Left cardiac atrium (tissue), 4 donors: ENCODE results near the gene SLC10A2. TPM values are rescaled to one million over a fixed set of nuclear protein-coding genes. Genes with fewer than 3 reads are reported as not detected.

ENCODE experiments used
- ATAC-seq, 2 donors: fragments of 200-7000 bp; cut with Tn5 transposase; one replicate each; pipeline ENCODE4 v1.9.1; 2020; ENCODE audit warnings: mild to moderate bottlenecking in 2 of 2, moderate library complexity in 2 of 2
- DNase-seq: peaks from one replicate; pipeline ENCODE4 v3.0.0-alpha.2; 2020
- intact Hi-C, 2 donors: fragments of 100-400 bp; cut with DNase I; formaldehyde crosslinking; loops; one replicate each; pipeline versions ENCODE4 v1.14.1 to v1.15.1; 2022 to 2023
- total RNA-seq, 2 donors: library from RNA; stranded (reverse); fragmentation: NEBNext Ultra II Directional; extraction: Animal tissue kit (Norgen Biotek cat#: 25700); gene quantifications; one replicate each; pipeline ENCODE4 v1.2.1, GENCODE V29; 2021
- donor health status: DM: no; HTN: yes; CAD: no.
- donor health status: DM: no; HTN: yes; CAD: no; lungs with severe emphysema.
- donor health status: DM: yes; HTN: yes; CAD: no.
- donor health status: Dilated cardiomyopathy.

Gene SLC10A2
- total RNA-seq, 2 donors from 2014 or later = not detected

- intact Hi-C loops = no loop called here
- no peak for DNase-seq
- no peak for ATAC-seq
These were observed 66.1 kb downstream of the SLC10A2 start for GRCh38 chr13:103000157-103000556.

DNA sequence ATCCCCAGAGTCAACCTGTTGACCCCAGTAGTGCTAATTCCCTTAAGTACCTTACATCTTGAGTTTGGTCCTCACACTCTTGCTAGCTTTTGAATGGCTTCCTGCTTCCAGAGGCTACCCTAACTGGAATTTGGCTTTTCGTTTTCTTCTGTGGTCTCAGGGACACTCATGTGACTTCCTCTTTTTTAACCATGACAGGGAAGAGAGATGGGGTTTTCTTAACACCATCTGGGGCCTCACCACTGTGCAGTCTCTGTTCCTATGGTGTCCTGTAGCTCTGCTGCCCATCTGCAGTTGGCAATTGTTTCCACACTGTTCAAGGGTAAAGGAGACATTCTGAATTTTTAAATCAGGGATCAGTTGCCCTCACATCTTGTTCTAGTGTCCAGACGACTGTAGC lies 66.7 kb downstream of the SLC10A2 start:
- no peak for DNase-seq
- no peak for ATAC-seq
- intact Hi-C loops = no loop called here

Other genes with a start within 250 kb of the SLC10A2 start
- gene ERCC5, start 220.4 kb downstream of the SLC10A2 start, total RNA-seq = 10 to 100 TPM; 27.5 to 30.6 TPM